OCI-M2 (cell line): ENCODE data around the gene A4GALT.
"Not testable (repeated sequence)": the region's sequence is repeated elsewhere in the genome, so short reads cannot be mapped to it uniquely, and the experiment has no call there.

Source experiments
- DNase-seq: peaks from one replicate; lab custom pipeline; 2025; ENCODE audit not compliant: unreplicated experiment; lab: John Stamatoyannopoulos, UW

The A4GALT gene

GRCh38 chr22:42684462-42685195 is 36.0 kb downstream of the A4GALT start:
- DNase-seq, result no peak

DNA sequence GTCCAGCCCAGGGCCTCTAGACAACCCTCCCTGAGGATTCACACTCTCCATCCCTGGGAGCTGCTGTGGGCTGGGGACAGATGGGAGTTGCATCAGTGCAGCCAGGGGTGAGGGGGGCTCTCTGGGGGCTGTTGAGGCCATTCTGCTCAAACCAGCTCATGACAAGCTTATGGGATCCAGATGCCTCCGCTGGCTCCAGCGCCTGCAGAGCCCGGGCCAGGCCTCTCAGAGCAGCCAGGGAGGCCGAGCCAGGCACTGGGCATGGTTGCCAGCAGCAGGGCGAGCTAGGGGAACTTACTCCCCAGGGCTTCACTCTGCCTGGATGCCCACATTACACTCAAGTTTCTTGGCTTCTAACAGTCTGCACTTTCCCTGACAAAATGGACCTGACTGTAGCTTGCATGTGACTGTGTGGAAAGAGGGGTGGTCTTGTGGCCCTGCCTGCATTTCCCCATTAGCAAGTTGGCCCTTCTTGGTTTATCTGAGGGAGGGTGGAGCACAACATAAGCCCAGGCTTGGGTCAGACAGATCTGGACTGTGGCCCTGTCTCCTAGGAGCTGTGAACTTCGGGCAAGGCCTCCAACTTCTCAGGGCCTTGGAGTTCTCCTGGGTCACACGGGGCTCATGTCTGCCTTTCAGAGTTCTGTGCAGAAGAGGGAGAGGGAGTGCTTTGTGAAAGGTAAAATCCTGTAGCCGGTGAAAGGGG is 36.9 kb downstream of the A4GALT start:
- no peak for DNase-seq

- no peak for DNase-seq
Measured at GRCh38 chr22:42682113-42682851, 38.4 kb downstream of the A4GALT start.

DNA sequence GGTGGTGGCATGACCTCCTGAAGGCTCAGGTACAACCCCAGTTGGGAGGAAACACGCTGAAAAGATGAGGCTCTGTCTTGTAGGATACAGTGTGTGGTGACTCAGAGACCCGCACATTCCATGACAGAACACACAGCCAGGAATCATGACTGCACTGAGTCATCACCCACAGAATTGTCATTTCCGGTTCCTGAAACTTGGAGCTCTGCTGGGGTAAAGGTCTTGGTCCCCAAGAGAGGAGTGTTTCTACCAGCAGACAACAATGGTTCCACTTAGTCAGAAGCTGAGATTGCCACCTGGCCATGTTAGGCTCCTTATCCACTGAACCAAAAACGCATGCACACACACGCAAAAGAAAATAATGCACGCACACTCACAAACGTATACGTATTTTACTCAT is 40.0 kb downstream of the A4GALT start:
- no peak for DNase-seq

DNA sequence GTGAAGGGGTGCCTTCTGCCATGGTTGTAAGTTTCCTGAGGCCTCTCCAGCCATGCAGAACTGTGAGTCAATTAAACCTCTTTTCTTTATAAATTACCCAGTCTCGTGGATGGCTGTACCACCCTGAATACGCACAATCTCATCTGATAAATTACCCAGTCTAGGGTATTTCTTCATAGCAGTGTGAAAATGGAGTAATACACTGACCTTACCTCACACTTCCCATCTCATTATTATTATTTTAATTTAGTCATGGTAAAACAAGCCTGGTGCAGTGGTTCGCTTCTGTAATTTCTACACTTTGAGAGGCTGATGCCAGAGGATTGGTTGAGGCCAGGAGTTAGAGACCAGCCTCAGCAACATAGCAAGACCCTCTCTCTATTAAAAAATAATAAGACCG is 41.0 kb downstream of the A4GALT start:
- DNase-seq, result no peak

DNA sequence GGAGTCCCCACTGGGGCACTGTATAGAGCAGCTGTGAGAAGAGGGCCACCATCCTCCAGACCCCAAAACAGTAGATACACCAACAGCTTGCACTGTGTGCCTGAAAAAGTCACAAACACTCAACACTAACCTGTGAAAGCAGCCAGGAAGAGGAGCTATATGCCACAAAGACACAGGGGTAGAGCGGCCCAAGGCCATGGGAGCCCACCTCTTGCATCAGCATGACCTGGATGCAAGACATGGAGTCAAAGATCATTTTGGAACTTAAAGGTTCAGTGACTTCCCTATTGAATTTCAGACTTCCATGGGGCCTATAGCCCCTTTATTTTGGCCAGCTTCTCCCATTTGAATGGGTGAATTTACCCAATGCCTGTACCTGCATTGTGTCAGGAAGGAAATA is 41.8 kb downstream of the A4GALT start:
- no peak for DNase-seq

- not testable (repeated sequence) for DNase-seq
Measured at GRCh38 chr22:42677936-42678335, 42.7 kb downstream of the A4GALT start.

DNA sequence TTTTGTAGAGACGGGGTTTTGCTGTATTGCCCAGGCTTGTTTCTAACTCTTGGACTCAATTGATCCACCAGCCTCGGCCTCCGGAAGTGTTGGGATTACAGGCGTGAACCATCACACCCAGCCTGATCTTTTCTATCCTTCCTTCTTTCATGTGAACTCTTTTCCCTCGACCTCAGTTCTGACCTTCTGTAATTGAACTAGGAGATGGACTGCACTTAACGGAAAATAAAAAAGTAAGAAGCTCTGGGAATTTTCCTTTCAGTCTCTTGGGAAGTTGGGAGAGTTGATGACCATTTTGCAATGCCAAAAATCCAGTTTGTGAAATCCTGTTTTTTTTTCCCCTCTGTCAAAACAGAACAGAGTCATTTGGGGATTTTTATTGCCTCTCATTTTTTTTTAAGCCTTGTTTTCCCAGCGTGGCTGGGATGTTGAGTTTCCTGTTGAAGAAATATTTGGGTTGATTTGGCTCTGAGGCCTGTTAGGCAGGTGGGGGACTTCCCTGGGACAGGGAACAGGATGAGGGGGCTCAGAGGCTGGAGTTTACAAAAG is 44.5 kb downstream of the A4GALT start:
- no peak for DNase-seq

- no peak for DNase-seq
Measured at GRCh38 chr22:42673898-42674401, 46.7 kb downstream of the A4GALT start.

GRCh38 chr22:42673071-42673470 is 47.6 kb downstream of the A4GALT start:
- DNase-seq, result not testable (repeated sequence)

DNA sequence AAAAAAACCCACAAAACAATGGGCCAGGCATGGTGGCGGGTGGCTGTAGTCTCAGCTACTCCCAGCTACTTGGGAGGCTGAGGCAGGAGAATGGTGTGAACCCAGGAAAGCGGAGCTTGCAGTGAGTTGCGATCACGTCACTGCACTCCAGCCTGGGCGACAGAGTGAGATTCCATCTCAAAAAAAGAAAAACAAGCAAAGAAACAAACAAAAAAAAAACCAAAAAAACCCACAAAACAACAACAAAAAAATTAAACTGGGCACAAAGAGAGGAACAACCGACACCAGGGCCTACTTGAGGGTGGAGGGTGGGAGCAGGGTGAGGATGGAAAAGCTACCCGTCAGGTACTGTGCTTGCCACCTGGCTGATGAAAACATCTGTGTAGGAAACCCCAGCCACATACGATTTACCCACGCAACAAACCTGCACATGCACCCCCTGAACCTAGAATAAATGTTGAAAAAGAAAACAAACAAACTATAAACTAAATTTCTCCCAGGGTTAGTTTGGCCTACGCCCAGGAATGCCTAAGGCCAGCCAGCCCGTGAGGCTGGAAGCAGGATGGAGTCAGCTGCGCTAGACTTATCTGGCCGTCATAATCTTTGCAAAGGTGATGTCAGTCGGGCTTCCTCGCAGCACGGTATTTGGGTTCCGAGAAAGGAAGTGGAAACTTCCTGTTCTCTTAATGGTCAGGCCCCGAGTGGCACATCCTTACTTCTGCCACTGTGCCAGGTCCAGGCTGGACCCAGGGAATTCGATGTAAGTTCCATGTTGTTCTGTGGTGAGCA is 49.6 kb downstream of the A4GALT start:
- DNase-seq, result no peak

DNA sequence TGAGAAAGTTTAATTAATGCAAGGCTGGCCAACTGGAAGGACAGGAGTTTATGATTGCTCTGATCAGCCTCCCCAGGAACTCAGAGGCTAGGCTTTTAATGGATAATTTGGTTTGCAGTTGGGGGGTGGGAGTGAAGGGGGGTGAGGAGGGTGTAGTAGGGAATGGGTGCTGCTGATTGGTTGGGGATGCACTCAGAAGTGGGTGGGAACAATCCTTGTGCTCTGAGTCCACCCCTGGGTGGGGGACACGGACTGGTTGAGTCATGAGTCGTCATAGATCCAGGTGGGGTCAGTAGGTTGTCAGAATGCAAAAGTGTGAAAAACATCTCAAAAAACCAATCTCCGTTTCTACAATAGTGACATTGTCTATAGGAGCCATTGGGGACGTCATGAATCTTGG is 50.6 kb downstream of the A4GALT start:
- no peak for DNase-seq

DNA sequence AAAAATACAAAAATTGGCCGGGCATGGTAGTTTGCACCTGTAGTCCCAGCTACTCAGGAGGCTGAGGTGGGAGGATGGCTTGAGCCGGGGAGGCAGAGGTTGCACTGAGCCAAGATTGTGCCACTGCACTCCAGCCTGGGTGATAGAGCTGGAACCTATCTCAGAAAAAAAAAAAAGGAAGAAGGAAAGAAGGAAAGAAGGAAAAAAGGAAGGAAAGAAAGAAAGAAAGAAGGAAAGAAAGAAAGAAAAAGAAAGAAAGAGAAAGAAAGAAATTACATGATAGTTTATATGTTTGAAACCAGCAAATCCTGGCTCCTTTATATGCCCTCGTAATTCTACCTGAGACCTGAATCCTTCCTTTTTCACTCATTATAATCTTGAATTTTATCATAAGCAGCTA is 54.3 kb downstream of the A4GALT start:
- not testable (repeated sequence) for DNase-seq

DNA sequence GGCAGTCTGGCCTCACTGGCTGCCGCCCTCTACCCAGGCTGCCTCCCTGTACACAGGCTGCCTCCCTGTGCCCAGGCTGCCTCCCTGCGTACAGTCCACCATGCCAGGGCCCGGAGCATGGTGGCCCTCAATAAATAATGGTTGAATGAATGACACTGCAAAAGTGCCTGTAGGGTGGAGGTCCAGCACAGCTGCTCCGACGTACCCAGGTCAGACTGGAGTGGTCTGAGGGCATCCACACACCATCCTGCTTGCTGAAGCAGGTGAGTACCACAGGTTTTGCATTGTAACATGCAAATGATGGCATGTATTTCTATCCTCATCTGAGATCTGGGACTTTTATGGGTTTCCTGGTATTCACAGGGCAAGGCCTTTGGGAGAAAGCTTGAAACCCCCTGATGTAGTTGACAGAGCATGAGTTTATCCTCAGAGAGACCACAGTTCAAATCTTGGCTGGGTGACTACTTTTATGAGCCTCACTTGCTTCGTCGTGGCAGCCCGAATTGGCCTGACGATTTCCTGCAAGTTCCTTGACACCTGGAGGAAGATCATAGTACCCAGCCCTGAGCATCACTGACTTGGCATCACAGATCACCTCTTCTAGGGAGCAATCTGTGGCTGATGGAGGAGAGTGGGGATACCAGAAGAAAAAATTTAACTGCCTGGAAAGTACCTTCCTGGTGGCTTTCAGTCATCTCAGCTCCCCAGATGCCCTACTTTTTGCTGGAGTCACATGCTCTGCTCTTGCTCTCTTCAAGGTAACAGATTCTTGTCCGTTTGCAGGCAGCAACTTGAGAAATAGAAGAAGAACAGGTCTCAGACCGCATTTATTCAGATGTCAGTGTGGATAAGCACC is 55.5 kb downstream of the A4GALT start:
- no peak for DNase-seq

DNA sequence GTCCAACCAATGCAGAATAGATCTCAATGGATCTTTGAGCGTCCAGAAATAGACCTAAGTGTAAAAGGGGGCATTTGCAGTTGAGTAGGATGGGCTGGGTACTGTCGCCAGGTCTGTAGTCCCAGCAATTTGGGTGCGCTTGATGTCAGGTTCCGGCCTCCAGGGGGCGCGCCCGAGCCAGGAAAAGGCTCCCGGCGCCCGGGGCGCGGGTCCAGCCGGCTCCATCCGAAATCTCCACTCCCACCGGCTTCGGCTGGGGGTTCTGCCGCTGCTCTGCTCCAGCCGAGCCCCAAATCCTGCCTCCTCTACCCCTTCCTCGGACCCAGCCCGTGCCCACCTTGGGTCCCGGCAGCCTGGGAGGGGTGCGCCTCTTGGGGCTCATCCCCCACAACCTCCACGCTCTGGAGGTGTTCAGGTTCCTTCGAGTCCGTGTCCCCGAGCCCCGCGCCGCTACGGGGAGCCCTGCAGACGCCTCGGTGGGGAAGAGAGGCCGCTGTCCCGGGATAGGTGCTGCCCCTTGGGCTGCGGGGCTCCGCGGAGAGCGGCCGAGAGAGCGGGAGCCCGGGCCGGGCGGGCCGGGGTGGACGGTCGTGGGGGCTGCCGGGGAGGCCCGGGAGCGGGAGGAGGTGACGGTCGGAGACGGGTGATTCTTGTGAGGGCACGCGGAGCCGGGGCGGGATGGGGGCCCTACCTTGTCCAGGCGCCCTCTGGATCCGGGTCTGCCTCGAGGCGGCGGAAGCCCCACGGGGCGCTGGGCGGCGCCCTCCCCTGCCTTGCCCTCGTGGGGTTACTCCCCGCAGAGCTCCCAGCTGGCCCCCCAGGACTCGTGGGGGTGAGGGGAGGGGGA is 58.5 kb downstream of the A4GALT start:
- DNase-seq, result peak; percentile 33

DNA sequence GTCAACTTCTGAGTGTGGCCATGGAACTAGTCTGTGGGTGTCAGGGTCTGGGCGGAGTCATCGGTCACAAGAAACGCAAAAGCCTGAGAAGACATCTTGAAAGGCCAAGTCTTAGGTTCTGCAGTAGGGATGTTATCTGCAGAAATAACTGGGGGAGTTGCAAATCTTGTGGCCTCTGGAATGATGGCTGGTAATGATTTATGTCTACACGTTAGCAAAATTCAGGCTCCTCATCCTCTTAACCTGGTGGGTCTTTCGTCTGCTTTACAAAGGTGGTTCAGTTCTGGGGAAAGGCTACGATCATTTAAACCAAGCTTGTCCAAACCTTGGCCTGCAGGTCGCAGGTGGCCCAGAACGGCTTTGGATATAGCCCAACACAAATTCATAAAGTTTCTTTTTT is 64.1 kb downstream of the A4GALT start:
- DNase-seq, result no peak

GRCh38 chr22:42655693-42656092 is 65.0 kb downstream of the A4GALT start:
- no peak for DNase-seq

GRCh38 chr22:42654436-42655073 is 66.1 kb downstream of the A4GALT start:
- no peak for DNase-seq
